ENCODE data around the gene TXNL4A.

DNA sequence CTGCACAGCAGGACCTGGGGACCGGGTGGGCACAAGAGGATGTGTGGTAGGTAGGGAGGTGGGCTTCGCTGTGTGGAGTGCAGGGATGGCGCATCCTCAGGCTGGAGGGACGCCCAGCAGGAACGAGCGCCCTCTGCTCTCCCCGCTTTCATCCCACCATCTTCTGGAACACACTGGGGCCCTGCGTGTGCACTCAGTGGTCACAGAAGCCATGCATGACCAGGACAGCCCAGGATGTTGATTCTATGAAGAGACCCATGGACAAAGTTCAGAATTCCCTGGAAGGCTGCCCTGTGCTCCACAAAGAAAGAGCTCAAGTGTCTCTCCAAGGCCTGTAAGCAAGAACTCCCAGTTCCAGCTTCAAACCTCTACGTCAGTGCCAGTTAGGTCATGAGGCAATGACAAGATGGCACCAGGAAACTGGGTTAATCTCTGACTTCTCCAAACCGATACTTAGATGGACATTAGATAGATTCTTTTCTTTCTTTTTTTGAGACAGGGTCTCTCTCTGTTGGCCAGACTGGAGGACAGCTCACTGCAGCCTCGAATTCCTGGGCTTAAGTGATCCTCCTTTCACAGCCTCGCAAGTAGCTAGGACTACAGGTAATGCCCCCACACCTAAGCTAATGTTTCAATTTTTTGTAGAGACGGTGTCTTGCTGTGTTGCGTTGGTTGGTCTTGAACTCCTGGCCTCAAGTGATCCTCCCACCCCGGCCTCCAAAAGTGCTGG is 40.3 kb downstream of the TXNL4A start:
- TF ChIP-seq, protein P1, sequence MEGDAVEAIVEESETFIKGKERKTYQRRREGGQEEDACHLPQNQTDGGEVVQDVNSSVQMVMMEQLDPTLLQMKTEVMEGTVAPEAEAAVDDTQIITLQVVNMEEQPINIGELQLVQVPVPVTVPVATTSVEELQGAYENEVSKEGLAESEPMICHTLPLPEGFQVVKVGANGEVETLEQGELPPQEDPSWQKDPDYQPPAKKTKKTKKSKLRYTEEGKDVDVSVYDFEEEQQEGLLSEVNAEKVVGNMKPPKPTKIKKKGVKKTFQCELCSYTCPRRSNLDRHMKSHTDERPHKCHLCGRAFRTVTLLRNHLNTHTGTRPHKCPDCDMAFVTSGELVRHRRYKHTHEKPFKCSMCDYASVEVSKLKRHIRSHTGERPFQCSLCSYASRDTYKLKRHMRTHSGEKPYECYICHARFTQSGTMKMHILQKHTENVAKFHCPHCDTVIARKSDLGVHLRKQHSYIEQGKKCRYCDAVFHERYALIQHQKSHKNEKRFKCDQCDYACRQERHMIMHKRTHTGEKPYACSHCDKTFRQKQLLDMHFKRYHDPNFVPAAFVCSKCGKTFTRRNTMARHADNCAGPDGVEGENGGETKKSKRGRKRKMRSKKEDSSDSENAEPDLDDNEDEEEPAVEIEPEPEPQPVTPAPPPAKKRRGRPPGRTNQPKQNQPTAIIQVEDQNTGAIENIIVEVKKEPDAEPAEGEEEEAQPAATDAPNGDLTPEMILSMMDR (IDR thresholded peaks at IDR 0.05) = no peak
- TF ChIP-seq POLR2A (IDR thresholded peaks at IDR 0.05) = no peak
